NCI-H2227 (cell line): Measurements from ENCODE around the gene LONRF3.
"Not testable (repeated sequence)": the region's sequence is repeated elsewhere in the genome, so short reads cannot be mapped to it uniquely, and the experiment has no call there.

Experiments used
- DNase-seq: peaks from one replicate; lab custom pipeline; 2025; ENCODE audit not compliant: unreplicated experiment; lab: John Stamatoyannopoulos, UW

Gene LONRF3

DNA sequence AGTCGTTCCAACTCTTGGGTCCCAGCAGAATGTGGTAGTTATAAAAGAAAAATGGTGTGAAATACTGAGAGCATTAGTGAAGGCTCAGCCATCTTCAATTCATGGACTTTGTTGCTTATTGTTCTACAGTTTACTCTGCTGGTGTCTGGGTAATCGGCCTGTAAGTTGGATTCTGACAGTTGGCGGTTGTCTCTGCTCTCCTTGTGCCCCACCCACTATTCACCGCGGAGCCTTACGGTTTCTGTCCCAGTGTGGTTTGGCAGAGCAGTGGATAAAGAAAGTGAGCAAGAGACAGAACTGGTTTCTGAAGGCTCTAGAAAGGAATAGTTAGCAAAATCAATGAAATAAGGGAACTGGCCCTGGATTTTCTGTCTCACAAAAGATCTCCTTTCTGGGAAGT, 9.1 kb downstream of the LONRF3 start:
- no peak for DNase-seq

DNA sequence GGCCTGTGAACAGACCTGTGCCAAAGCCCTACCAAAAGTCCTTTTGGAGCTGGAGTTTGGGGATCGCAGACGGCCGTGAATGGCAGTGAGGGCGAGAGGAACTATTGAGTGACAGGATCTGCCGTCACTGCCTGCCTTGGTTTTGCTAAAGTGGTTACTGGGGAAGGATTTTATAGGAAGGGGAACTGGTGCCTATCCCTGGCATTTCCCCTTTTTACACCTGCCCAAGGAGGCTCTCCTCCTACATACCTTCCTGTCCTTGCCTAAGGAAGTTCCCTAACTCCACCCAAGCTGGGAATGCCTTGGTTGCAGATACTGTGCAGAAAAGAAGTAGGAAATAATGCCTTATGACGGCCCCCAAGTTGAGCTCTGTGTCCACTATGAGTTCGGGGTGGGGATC, 14.5 kb downstream of the LONRF3 start:
- DNase-seq = no peak

DNA sequence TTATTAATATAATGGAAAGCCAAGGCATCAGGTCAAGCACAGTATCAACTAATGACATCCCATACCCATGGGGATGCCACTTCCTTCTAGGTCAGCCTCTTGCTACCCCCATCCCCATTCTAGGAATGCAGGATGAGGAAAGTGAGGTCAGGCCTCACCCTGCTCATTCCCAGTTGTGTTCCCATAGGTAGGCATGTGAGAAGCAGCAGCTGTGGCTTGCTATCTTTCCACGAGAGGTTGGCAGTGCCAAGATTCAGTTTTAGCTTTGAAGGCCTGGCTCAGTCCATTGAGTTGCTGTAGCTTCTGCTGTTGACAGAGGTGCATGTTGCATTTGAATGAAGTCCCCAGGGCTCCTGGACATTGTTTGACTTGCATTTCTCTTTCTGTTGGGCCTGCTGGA, 15.5 kb downstream of the LONRF3 start:
- DNase-seq = no peak

DNA sequence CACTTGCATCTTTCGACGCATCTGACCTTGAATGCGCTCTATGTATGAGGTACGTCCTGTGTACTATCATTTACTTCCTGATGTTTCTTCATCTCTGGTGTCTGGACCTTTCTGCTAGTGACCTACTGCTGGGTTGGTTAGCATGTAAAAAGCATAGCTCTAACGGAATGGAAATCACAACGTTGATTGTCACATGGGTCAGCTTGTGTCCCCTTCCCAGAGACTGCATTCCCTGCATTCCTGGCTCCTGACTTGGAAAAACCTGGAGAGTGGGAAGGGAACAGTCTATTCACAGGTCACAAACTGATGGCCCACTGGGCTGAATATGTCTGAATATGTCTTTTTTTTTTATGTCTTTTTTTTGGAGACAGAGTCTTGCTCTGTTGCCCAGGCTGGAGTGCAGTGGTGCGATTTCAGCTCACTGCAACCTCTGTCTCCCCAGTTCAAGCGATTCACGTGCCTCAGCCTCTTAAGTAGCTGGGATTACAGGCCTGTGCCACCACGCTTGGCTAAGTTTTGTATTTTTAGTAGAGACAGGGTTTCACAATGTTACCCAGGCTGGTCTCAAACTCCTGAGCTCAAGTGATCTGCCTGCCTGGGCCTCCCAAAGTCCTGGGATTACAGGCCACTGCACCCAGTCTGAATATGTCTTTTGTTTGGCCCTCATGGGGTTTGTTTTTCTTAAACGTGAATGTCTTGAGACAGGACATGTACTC, 16.3 kb downstream of the LONRF3 start:
- no peak for DNase-seq

DNA sequence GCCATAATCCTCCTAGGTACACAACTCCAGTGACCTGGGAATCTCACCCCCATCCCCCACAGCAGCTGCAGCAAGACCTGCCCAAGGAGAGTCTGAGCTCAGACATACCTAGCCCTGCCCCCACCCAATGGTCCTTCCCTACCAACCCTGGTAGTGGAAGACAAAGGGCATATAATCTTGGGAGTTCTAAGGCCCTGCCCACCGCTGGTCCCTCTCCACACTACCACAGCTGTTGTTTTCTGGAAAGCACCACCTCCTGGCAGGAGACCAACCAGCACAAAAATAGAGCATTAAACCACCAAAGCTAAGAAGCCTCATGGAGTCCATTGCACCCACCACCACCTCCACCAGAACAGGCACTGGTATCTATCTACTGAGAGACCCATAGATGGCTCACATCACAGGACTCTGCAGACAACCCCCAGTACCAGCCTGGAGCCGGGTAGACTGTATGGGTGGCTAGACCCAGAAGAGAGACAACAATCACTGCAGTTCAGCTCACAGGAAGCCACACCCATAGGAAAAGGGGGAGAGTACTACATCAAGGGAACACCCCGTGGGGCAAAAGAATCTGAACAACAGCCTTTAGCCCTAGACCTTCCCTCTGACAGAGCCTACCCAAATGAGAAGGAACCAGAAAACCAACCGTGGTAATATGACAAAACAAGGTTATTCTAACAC, 18.2 kb downstream of the LONRF3 start:
- not testable (repeated sequence) for DNase-seq

DNA sequence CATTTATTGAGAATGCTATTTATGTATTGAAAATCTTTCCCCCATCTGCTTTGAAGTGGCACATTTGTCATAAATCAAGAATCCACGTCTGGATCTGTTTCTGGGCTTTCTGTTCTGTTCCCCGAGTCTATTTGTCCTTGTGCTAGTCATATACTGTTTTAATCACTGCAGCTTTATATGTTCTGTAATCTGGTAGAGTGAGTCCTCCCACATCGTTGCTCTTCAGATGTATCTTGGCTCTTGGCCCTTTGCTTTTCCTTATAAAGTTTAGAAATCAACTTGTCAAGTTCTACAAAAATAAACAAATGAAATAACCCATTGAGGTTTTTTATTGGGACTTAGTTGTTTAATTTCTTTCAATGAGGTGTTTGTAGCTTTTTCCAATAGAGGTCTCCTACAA, 29.0 kb downstream of the LONRF3 start:
- DNase-seq = no peak

DNA sequence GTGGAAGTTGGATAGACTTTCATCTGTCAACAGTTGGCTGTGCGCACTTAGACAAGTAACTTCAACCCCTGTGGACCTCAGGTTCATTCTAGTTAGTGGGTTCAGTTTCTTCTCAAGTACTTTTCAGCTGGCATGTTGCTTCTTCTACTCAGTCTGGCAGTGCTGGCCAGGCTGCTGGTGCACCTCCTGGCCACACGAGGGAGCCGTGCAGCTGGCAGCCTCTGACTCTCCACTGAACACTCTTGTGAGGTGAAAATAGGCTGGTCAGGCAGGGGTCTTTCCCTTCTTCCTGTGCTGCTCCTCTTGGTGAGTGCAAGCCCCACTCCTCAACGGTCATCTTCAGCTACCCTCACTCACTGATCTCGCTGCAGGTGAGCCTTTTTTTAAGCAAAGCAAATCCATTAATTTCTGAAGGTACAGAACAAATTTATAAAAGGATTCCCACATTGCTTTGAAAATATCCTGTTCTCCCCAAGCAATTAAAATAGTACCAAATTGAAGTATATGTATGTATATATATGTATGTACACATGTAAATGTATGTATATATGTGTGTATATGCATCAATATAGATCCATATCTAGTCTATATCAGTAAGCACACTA, 30.6 kb downstream of the LONRF3 start:
- peak; percentile 72 for DNase-seq

DNA sequence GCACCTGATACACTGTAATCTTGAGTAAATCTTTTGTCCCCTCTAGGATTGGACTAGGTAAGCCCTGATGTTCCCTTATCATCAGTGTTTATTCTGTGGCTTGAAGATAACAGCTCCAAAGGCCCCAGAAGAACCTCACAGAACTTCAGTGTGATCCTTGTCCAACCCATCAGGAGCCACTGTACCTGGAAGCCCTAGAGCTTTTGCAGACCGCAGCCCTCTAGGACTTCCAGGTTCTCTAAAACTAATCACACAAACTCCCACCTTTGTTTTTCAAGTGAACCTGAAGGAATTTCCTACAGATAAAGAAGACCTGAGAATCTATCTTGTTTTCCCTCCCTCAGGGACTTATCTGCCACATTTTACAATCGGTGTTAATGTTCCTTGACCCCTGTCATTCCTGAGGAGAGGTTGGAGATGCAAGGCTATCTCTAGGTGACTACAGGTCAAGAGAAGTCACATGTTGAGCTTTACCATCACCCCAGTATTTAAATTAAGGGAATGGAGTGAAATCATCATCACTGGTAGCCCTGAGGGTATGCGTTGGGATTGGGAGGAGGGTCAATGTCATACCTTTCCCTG, 32.9 kb downstream of the LONRF3 start:
- DNase-seq = no peak

DNA sequence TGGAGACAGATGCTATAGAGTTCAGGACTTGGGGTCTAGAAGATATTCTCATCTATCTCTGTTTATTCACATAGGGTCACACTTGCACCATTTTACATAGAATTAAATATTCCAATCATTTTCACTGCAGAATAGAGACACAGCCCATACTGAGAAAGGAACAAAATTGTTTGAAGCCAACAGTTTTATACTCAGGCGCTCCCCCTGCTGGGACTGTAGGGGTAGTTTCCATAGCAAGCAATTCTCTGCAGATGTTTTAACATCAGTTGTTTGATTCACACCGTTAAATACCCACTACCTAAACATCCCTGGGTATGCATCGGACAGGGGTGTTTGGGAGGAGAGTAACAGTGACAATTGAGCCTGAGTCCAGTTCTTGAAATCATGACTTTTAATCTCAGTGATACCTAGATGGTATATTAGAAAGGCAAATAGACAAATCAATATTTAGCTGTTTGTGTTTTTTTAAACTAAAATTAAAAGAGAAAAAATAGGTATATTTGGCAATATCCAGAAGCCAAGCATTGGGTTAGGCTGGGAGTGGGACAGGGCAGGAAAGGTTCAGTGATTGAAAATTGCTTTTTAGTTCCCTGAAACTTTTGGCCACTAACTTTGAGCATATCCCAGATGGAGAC, 33.8 kb downstream of the LONRF3 start:
- peak; percentile 44 for DNase-seq

DNA sequence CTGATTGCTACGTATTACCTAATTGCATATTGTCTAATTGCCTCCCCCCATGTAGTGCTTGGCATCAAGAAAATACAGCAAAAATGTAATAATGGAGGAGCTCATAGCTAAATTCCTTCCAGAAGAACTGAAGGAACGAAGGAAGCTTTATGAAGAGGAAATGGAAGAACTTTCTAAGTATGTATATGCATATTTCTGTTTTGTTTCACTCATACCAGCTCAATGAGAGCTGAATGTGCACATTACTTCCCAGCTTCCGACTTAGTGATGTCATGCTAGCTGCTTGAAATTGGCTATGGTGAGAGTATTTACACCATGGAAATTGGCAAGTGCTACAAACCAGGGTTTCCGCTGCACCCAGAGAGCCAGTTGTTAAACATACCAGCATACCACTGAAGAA, 34.7 kb downstream of the LONRF3 start:
- no peak for DNase-seq

DNA sequence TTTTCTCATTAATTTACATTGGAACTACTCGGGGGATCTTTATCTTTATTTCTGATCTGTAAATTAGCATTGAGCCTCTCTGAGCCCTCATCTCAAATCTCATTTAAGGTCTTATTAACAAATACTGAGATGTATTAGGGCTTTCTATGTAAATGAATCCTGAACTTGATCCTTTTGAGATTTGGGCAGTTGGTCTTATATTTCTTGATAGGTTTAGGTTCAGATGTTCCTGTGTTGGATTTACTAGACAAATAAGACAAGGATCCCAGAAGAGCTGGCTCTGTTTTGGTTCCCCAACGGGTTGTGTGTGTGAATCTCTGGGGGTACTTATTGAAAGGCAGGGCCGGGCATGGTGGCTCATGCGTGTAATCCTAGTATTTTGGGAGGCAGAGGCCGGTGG, 36.1 kb downstream of the LONRF3 start:
- no peak for DNase-seq

DNA sequence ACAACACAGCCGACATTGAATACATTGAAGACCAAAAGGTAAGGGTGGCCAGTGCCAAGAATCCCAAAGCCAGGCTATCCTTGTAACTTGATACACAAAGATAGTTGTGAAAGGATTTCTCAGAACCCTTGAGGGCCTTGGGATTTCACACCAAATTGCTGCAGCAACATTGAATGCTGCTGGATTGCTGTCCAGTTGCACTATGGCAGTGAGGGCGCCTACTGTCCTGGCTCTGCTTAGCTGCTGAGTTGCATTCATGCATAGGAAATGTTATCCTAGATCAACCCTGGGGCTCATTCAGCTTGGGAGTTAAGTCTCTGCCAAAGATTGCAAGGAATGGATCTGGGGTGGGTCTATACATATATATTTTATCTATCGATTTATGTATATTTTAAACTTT, 38.7 kb downstream of the LONRF3 start:
- DNase-seq = no peak

DNA sequence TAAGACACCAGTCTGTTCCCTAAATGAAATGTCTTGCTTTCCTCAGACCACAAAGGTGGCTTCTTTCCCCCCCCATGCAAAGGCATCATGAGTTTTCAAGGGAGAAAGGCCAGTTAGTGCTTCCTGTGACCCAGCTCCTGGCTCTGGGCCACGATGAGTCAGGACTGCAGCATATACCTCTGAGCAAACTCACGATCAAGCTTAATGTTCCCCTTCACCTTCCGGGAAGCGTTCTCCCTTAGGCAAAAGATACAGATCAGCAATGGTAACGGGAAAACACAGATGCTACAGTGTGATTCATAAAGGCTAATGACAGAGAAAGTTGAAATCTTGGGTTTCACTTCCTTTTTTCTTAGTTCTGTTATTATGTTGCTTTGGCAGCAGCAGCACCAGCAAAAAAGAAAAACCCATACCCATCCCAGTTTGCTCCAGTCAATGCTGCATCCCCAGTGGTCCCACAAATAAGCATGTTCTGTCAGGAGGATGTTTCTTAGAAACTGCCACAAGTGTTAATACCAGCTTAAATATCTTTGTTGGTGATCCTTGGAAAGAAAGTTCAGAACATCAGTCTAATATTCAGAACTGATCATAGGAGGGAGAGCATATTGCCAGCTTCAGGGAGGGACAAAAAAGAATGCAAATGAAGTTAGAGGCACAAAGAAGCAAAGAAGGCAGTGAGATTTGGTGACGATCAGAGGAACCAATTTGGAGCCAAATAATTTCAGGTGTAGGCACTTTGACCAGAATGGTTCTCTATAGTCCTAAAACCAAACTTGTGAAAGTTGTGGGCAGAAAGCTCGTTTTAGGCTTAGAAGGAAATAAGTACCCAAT, 41.2 kb downstream of the LONRF3 start:
- no peak for DNase-seq

DNA sequence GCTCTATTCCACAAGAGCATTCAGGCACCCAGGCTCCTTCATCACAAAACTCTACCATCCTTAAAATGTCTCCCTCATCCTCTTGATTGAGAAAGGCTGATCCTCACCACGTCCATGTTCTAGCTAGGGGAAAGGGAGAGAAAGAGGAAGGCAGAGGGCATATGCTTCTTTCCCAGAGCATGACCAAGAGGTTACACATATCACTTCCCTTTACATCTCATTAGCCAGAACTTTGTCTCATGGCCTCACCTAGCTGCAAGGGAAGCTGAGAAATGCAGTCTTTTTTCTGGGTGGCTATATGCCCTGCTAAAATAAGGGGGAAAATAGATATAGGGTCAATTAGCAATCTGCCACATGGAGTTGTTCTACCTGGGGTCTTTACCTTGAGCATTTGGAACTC, 42.7 kb downstream of the LONRF3 start:
- DNase-seq = no peak

DNA sequence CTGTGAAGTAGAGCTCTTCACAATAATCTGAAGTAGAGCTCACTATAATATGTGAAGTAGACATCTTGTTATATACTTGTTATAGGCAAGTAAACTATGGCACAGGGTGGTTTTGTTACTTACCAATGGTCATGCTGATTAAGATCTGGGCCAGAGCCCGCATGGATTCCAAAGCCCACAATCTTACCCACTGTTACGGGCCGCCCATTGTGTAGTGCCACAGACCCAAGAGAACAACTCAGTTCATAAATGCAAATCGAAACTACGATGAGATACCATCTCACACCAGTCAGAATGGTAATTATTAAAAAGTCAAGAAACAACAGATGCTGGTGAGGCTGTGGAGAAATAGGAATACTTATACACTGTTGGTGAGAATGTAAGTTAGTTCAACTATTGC, 51.5 kb downstream of the LONRF3 start:
- DNase-seq = no peak

DNA sequence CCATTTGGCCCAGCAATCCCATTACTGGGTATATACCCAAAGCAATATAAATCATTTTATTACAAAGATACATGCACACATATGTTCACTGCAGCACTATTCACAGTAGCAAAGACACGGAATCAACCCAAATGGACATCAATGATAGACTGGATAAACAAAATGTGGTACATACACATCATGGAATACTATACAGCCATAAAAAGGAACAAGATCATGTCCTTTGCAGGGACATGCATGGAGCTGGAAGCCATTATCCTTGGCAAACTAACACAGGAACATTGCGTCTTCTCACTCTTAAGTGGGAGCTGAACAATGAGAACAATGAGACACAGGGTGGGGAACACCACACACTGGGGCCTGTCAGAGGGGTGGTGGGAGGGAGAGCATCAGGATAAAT, 51.9 kb downstream of the LONRF3 start:
- DNase-seq = not testable (repeated sequence)

DNA sequence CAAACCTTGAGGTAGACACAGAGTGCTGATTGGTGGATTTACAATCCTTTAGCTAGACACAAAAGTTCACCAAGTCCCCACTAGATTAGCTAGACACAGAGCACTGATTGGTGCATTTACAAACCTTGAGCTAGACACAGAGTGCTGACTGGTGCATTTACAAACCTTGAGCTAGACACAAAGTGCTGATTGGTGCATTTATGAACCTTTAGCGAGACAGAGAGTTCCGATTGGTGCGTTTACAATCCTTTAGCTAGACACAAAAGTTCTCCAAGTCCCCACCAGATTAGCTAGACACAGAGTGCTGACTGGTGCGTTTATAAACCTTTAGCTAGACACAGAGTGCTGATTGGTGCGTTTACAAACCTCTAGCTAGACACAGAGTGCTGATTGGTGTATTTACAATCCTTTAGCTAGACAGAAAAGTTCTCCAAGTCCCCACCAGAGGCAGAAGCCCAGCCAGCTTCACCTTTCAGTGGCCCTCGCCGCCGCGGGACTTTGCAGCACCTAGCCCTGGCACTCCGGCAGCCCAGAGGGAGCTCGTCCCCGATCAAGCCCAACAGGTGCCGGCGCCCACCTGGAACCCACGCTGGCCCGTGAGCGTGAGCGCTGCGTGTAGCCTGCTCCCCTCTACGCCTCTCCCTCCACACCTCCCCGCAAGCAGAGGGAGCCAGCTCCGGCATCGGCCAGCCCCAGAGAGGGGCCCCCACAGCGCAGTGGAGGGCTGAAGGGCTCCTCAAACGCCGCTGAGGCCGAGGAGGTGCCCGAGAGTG, 53.7 kb downstream of the LONRF3 start:
- not testable (repeated sequence) for DNase-seq

DNA sequence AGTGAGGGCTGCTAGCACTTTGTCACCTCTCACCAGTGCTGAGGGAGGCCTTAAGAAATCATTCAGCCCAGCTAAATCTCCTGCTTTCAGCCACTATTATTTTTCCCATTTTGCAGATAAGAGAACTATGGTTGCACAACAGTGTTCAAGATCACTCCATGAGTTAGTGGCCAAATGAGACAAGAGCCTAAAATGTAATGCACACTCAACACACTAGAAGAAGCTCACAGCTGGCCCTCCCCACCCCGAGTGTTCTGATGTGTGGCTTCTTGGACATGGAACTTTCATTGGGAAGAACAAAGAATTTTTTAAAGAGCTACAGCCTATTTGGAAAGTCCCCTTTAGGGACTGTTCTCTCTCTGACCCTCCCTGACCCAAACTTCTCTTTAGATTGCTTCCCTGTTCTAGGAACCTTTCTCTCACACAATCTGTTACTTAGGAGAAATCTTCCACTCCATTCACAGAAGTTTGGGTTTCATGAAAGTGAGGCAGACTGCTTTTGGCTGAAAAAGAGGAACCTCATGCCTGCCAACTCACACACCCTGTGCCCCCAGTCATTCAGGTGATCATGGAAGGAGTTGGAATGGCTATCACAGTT, 54.4 kb downstream of the LONRF3 start:
- DNase-seq = no peak

DNA sequence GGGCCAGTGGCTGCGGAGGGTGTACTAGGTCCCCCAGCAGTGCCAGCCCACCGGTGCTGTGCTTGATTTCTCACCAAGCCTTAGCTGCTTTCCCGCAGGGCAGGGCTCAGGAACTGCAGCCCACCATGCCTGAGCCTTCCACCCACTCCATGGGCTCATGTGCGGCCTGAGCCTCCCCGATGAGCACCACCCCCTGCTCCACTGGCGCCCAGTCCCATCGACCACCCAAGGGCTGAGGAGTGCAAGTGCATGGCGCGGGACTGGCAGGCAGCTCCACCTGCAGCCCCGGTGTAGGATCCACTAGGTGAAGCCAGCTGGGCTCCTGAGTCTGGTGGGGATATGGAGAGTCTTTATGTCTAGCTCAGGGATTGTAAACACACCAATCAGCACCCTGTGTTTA, 55.2 kb downstream of the LONRF3 start:
- not testable (repeated sequence) for DNase-seq

DNA sequence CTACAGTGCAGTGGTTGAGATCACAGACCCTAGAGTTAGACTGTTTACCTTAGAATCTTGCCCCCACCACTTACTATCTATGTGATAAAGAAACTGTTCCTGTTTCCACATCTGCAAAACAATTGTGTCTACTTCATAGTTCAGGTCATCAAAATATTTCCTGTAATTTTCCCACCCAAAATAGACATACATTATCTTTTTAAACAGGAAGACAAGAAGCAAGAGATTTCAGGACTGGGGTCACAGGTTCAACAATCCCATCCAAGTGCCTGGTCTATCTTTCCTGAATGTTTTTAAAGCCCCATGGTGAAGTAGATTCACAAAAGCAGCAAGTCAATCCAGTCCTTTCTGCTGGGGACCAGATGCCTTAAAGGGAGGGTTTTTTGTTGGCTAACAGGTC, 56.6 kb downstream of the LONRF3 start:
- DNase-seq = no peak
